DOHH2 (cell line): ENCODE data around the gene GUCY1A2.

Experiments used
- CTCF ChIP-seq: fragments of 200-600 bp; sonication (generic); IDR thresholded peaks from one replicate; pipeline ENCODE4 v1.5.1; 2014; ENCODE audit warnings: antibody characterized with exemption, mild to moderate bottlenecking, low read depth, low read length; ENCODE audit not compliant: poor library complexity, severe bottlenecking
- EZH2phosphoT487 ChIP-seq: fragments of 200-600 bp; sonication (generic); IDR thresholded peaks from 2 replicates; pipeline ENCODE4 v1.6.1; 2017; ENCODE audit warnings: borderline replicate concordance, mild to moderate bottlenecking, antibody characterized with exemption, low read length, moderate library complexity, mixed read lengths

GRCh38 chr11:106983991-106984390 is 34.3 kb downstream of the GUCY1A2 start:
- TF ChIP-seq EZH2phosphoT487 (no peak), CTCF (no peak)
